ENCODE measurements around the gene HIKESHI. TPM values are rescaled to one million over a fixed set of nuclear protein-coding genes. Genes with fewer than 3 reads are reported as not detected.

HIKESHI gene
- total and polyA plus RNA-seq, 2 donors: 55.1 to 70.3 TPM

DNA sequence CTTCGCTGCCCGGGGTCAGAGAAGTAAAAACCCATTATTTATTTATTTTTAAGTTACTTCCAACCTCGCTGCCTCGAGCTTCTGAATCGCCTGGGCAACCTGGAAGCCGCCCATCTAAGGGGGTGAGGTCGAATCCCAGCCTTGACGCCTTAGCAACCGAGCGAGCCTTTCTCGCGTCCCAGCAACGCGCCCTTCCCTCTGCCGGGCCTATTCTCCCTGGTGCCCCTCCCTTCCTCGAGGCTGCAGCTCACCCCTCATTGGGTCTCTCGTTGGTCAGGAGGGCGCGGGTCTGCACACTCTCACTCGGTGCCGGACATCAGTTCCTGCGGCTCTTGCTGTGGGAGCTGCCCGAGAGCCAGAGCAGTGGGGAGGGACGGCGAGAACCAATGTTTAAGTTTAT, 72.5 kb downstream of the HIKESHI start, which contains the start of gene CCDC81:
CCDC81 (plus strand) TSS at position 302 of the 400 bp plus-strand sequence. CDS start 277 bp downstream, outside the sequence.
- Histone ChIP-seq H3K27me3 (ENCODE audit: control insufficient read depth in 2 of 2, insufficient read depth in 1 of 2, low read length in 1 of 2) (peaks cover 0 to 7% of the 10 kb centered on the region in 2 donors), H3K36me3 (ENCODE audit: control insufficient read depth in 2 of 2, insufficient read depth in 2 of 2, low read length in 1 of 2) (no peaks in the 10 kb centered on the region), H3K27ac (ENCODE audit: low read depth in 1 of 2, low read length in 1 of 2) (no peak within 1 kb of the TSS), H3K4me1 (ENCODE audit: control insufficient read depth in 2 of 2, insufficient read depth in 2 of 2, low read length in 2 of 2) (peaks cover 0 to 4% of the 10 kb centered on the region in 2 donors), H3K4me3 (ENCODE audit: low read length in 2 of 2) (no peak within 1 kb of the TSS), H3K9me3 (ENCODE audit: control insufficient read depth in 2 of 2, insufficient read depth in 1 of 2, low read length in 1 of 2) (no peaks in the 10 kb centered on the region)
- DNase-seq (ENCODE audit: low read depth in 6 of 9, low spot score in 9 of 9): no peak
- WGBS: 28% methylated on average over 25 of the region's 25 CpGs

GRCh38 chr11:86377972-86378371, 75.9 kb downstream of the HIKESHI start:
- no peak for DNase-seq (ENCODE audit: low read depth in 6 of 9, low spot score in 9 of 9)
- Histone ChIP-seq H3K27me3 (ENCODE audit: control insufficient read depth in 2 of 2, insufficient read depth in 1 of 2, low read length in 1 of 2) (peaks cover 0 to 7% of the 10 kb centered on the region in 2 donors), H3K27ac (ENCODE audit: low read depth in 1 of 2, low read length in 1 of 2) (no peak overlapping the region), H3K36me3 (ENCODE audit: control insufficient read depth in 2 of 2, insufficient read depth in 2 of 2, low read length in 1 of 2) (no peaks in the 10 kb centered on the region), H3K4me1 (ENCODE audit: control insufficient read depth in 2 of 2, insufficient read depth in 2 of 2, low read length in 2 of 2) (peaks cover 0 to 4% of the 10 kb centered on the region in 2 donors), H3K4me3 (ENCODE audit: low read length in 2 of 2) (no peak overlapping the region), H3K9me3 (ENCODE audit: control insufficient read depth in 2 of 2, insufficient read depth in 1 of 2, low read length in 1 of 2) (no peaks in the 10 kb centered on the region)

- H3K36me3 ChIP-seq (ENCODE audit: control insufficient read depth in 2 of 2, insufficient read depth in 2 of 2, low read length in 1 of 2): no peaks in the 10 kb centered on the region
- 94% methylated on average over 2 of the region's 2 CpGs for WGBS
Measured at GRCh38 chr11:86380295-86381059, 78.4 kb downstream of the HIKESHI start.

DNA sequence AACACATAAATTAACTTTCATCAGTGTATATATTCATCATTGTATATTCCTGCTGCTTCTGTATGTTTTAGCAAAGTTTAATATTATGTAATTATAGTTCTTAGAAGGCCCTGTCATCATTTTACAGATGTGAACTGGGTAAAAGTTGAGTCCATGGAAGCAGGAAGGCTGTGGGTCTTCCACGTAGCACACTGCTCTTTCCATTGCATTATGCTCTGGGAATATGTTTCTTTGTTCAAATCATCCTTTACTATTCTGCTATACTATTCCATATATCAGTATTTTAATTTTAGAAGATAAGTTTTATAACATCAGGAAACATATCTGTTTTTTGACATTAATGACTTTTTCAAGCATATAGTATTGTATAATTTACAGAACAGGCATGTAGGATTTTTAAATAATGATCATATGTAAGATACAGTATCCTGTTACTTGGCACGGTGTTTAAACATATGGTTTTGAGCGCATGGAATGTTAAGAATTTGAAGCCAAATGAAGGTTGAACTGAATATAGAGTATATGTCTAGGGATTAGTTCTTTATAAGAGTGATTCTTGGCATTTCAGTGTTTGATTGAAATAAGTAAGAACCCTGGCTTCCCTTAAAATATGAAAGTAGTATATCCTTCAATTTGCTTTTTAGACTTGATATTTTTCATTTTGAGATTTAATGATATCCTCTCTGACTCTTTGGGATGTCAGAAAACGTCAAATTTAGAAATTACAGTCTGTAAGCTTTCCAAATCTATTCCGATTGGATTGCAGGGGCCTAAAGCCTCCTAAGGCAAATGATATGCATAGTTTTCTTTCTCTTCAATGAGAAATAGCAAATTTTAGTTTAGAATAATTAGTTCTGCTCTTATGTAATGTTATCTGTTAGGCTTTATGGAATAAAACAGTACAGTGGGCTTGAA, 81.3 kb downstream of the HIKESHI start:
- Histone ChIP-seq H3K36me3 (ENCODE audit: control insufficient read depth in 2 of 2, insufficient read depth in 2 of 2, low read length in 1 of 2) (no peaks in the 10 kb centered on the region), H3K27ac (ENCODE audit: low read depth in 1 of 2, low read length in 1 of 2) (no peak overlapping the region), H3K9me3 (ENCODE audit: control insufficient read depth in 2 of 2, insufficient read depth in 1 of 2, low read length in 1 of 2) (no peaks in the 10 kb centered on the region), H3K4me3 (ENCODE audit: low read length in 2 of 2) (no peak overlapping the region), H3K4me1 (ENCODE audit: control insufficient read depth in 2 of 2, insufficient read depth in 2 of 2, low read length in 2 of 2) (no peaks in the 10 kb centered on the region), H3K27me3 (ENCODE audit: control insufficient read depth in 2 of 2, insufficient read depth in 1 of 2, low read length in 1 of 2) (no peaks in the 10 kb centered on the region)
- no peak for DNase-seq (ENCODE audit: low read depth in 6 of 9, low spot score in 9 of 9)
- WGBS: 97% methylated on average over 5 of the region's 5 CpGs

More at GRCh38 chr11:86380295-86381059, 78.4 kb downstream of the HIKESHI start:
- Histone ChIP-seq H3K4me3 (ENCODE audit: low read length in 2 of 2) (no peak overlapping the region), H3K4me1 (ENCODE audit: control insufficient read depth in 2 of 2, insufficient read depth in 2 of 2, low read length in 2 of 2) (no peaks in the 10 kb centered on the region), H3K27me3 (ENCODE audit: control insufficient read depth in 2 of 2, insufficient read depth in 1 of 2, low read length in 1 of 2) (no peaks in the 10 kb centered on the region), H3K9me3 (ENCODE audit: control insufficient read depth in 2 of 2, insufficient read depth in 1 of 2, low read length in 1 of 2) (no peaks in the 10 kb centered on the region), H3K27ac (ENCODE audit: low read depth in 1 of 2, low read length in 1 of 2) (no peak overlapping the region)
- no peak for DNase-seq (ENCODE audit: low read depth in 6 of 9, low spot score in 9 of 9)

DNA sequence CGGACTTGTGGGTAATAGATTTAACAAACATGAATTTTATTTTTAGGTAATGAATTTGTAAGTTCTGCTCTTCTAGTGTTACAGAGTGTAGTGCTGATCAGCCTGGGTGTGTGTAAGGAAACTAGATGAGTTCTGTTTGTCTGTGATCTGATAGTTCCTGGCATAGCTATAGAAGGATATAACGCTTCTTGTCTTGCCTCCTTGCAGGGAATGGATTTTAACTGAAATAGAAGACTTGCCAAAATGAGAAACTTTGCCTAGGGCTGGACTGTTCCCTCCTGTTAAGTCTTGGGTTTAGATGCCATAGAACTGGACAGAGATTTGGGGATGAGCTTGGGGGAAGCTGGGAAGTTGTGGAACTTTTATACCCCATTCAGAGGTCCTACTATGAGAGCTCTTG, 84.2 kb downstream of the HIKESHI start:
- DNase-seq (ENCODE audit: low read depth in 6 of 9, low spot score in 9 of 9): no peak
- WGBS: 93% methylated on average over 2 of the region's 2 CpGs
- Histone ChIP-seq H3K9me3 (ENCODE audit: control insufficient read depth in 2 of 2, insufficient read depth in 1 of 2, low read length in 1 of 2) (no peaks in the 10 kb centered on the region), H3K4me1 (ENCODE audit: control insufficient read depth in 2 of 2, insufficient read depth in 2 of 2, low read length in 2 of 2) (no peaks in the 10 kb centered on the region), H3K27me3 (ENCODE audit: control insufficient read depth in 2 of 2, insufficient read depth in 1 of 2, low read length in 1 of 2) (no peaks in the 10 kb centered on the region), H3K4me3 (ENCODE audit: low read length in 2 of 2) (no peak overlapping the region), H3K27ac (ENCODE audit: low read depth in 1 of 2, low read length in 1 of 2) (no peak overlapping the region), H3K36me3 (ENCODE audit: control insufficient read depth in 2 of 2, insufficient read depth in 2 of 2, low read length in 1 of 2) (no peaks in the 10 kb centered on the region)

DNA sequence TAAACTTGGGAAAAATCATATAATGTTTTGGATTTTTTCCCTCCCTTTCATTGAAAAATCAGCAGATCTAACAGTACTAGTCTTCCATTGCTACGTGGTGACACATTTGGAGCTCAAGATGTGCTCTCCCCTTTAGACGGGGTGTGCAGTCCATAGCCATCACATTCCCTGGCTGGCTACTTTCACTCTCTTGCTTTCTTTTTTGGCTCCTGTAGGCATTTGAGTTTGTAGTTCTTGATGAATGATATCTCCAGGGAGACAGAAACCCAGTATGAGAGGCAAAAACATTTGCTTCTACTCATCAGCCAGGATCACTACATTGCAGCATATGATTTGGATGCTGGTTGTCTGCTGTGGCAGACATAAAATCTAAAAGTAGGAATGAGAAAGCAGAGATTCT, 84.7 kb downstream of the HIKESHI start:
- Histone ChIP-seq H3K9me3 (ENCODE audit: control insufficient read depth in 2 of 2, insufficient read depth in 1 of 2, low read length in 1 of 2) (no peaks in the 10 kb centered on the region), H3K4me1 (ENCODE audit: control insufficient read depth in 2 of 2, insufficient read depth in 2 of 2, low read length in 2 of 2) (no peaks in the 10 kb centered on the region), H3K27me3 (ENCODE audit: control insufficient read depth in 2 of 2, insufficient read depth in 1 of 2, low read length in 1 of 2) (no peaks in the 10 kb centered on the region), H3K27ac (ENCODE audit: low read depth in 1 of 2, low read length in 1 of 2) (no peak overlapping the region), H3K36me3 (ENCODE audit: control insufficient read depth in 2 of 2, insufficient read depth in 2 of 2, low read length in 1 of 2) (no peaks in the 10 kb centered on the region), H3K4me3 (ENCODE audit: low read length in 2 of 2) (no peak overlapping the region)
- DNase-seq (ENCODE audit: low read depth in 6 of 9, low spot score in 9 of 9): no peak
- 90% methylated on average over 2 of the region's 2 CpGs for WGBS

GRCh38 chr11:86388198-86388597, 86.2 kb downstream of the HIKESHI start:
- H3K9me3 ChIP-seq (ENCODE audit: control insufficient read depth in 2 of 2, insufficient read depth in 1 of 2, low read length in 1 of 2): no peaks in the 10 kb centered on the region
- no peak for DNase-seq (ENCODE audit: low read depth in 6 of 9, low spot score in 9 of 9)
- no peaks in the 10 kb centered on the region for H3K36me3 ChIP-seq (ENCODE audit: control insufficient read depth in 2 of 2, insufficient read depth in 2 of 2, low read length in 1 of 2)
- H3K27ac ChIP-seq (ENCODE audit: low read depth in 1 of 2, low read length in 1 of 2): no peak overlapping the region
- no peak overlapping the region for H3K4me3 ChIP-seq (ENCODE audit: low read length in 2 of 2)
- H3K27me3 ChIP-seq (ENCODE audit: control insufficient read depth in 2 of 2, insufficient read depth in 1 of 2, low read length in 1 of 2): no peaks in the 10 kb centered on the region
- H3K4me1 ChIP-seq (ENCODE audit: control insufficient read depth in 2 of 2, insufficient read depth in 2 of 2, low read length in 2 of 2): no peaks in the 10 kb centered on the region
- WGBS: 83% methylated on average over 4 of the region's 4 CpGs

- Histone ChIP-seq H3K4me1 (ENCODE audit: control insufficient read depth in 2 of 2, insufficient read depth in 2 of 2, low read length in 2 of 2) (no peaks in the 10 kb centered on the region), H3K27me3 (ENCODE audit: control insufficient read depth in 2 of 2, insufficient read depth in 1 of 2, low read length in 1 of 2) (no peaks in the 10 kb centered on the region), H3K27ac (ENCODE audit: low read depth in 1 of 2, low read length in 1 of 2) (no peak overlapping the region), H3K9me3 (ENCODE audit: control insufficient read depth in 2 of 2, insufficient read depth in 1 of 2, low read length in 1 of 2) (no peaks in the 10 kb centered on the region), H3K4me3 (ENCODE audit: low read length in 2 of 2) (no peak overlapping the region), H3K36me3 (ENCODE audit: control insufficient read depth in 2 of 2, insufficient read depth in 2 of 2, low read length in 1 of 2) (no peaks in the 10 kb centered on the region)
- 97% methylated on average over 3 of the region's 3 CpGs for WGBS
- no peak for DNase-seq (ENCODE audit: low read depth in 6 of 9, low spot score in 9 of 9)
Measured at GRCh38 chr11:86390487-86390886, 88.4 kb downstream of the HIKESHI start.

- Histone ChIP-seq H3K9me3 (ENCODE audit: control insufficient read depth in 2 of 2, insufficient read depth in 1 of 2, low read length in 1 of 2) (no peaks in the 10 kb centered on the region), H3K36me3 (ENCODE audit: control insufficient read depth in 2 of 2, insufficient read depth in 2 of 2, low read length in 1 of 2) (no peaks in the 10 kb centered on the region), H3K4me3 (ENCODE audit: low read length in 2 of 2) (no peak overlapping the region), H3K27ac (ENCODE audit: low read depth in 1 of 2, low read length in 1 of 2) (no peak overlapping the region), H3K27me3 (ENCODE audit: control insufficient read depth in 2 of 2, insufficient read depth in 1 of 2, low read length in 1 of 2) (no peaks in the 10 kb centered on the region), H3K4me1 (ENCODE audit: control insufficient read depth in 2 of 2, insufficient read depth in 2 of 2, low read length in 2 of 2) (no peaks in the 10 kb centered on the region)
- 83% methylated on average over 6 of the region's 6 CpGs for WGBS
- no peak for DNase-seq (ENCODE audit: low read depth in 6 of 9, low spot score in 9 of 9)
Measured at GRCh38 chr11:86395061-86395551, 93.1 kb downstream of the HIKESHI start.
